CD8-positive, alpha-beta memory T cell (primary cell): Measurements from ENCODE around the gene ZDHHC18. TPM values are rescaled to one million over a fixed set of nuclear protein-coding genes. Genes with fewer than 3 reads are reported as not detected.
A peak's percentile ranks its signal among the peaks of the same experiment; 100 is the strongest.
"Not testable (repeated sequence)": the region's sequence is repeated elsewhere in the genome, so short reads cannot be mapped to it uniquely, and the experiment has no call there.

Experiments used
- CTCF ChIA-PET: fragments of 350-600 bp; sonication (Branson Sonifier 250); formaldehyde crosslinking; loops from one replicate; lab custom pipeline; 2021; ENCODE audit warnings: antibody characterized with exemption; lab: Charles Lee
- POLR2A ChIA-PET: fragments of 350-600 bp; sonication (Branson Sonifier 250); formaldehyde crosslinking; loops from one replicate; lab custom pipeline; 2021; ENCODE audit warnings: antibody characterized with exemption; lab: Charles Lee
- DNase-seq, 5 donors: peaks; one replicate each; pipeline versions ENCODE4 v3.0.0 to v3.0.0-alpha.2; 2020 to 2022; ENCODE audit warnings: mixed read lengths in 1 of 5
- H3K27ac ChIP-seq: one replicate; pipeline ENCODE4 v1.7.0; 2013; ENCODE audit warnings: low read depth, mild to moderate bottlenecking, low read length, moderate library complexity
- H3K27me3 ChIP-seq: 2 replicates; pipeline ENCODE4 v1.7.0; 2013; ENCODE audit warnings: low read length, mild to moderate bottlenecking; ENCODE audit not compliant: insufficient read depth, poor library complexity, severe bottlenecking
- H3K36me3 ChIP-seq: 2 replicates; pipeline ENCODE4 v1.7.0; 2013; ENCODE audit warnings: mild to moderate bottlenecking, low read length, moderate library complexity; ENCODE audit not compliant: insufficient read depth
- H3K4me1 ChIP-seq: 2 replicates; pipeline ENCODE4 v1.7.0; 2013; ENCODE audit warnings: mild to moderate bottlenecking, low read length, moderate library complexity; ENCODE audit not compliant: insufficient read depth
- H3K4me3 ChIP-seq: 2 replicates; pipeline ENCODE4 v1.7.0; 2013; ENCODE audit warnings: mild to moderate bottlenecking, low read length
- H3K9me3 ChIP-seq: 2 replicates; pipeline ENCODE4 v1.7.0; 2013; ENCODE audit warnings: mild to moderate bottlenecking, low read length
- H3K27ac Mint-ChIP-seq, 8 donors: one replicate each; pipeline ENCODE4 v1.8.0; 2020 to 2021; ENCODE audit warnings: mixed read lengths in 8 of 8, mild to moderate bottlenecking in 6 of 8, inconsistent platforms in 3 of 8, moderate library complexity in 3 of 8
- H3K27me3 Mint-ChIP-seq, 2 donors: one replicate each; pipeline ENCODE4 v1.8.0; 2020 to 2021; ENCODE audit warnings: mixed read lengths in 2 of 2, mild to moderate bottlenecking in 1 of 2, moderate library complexity in 1 of 2
- H3K36me3 Mint-ChIP-seq, 3 donors: one replicate each; pipeline ENCODE4 v1.8.0; 2020 to 2021; ENCODE audit warnings: mixed read lengths in 3 of 3, inconsistent platforms in 1 of 3, mild to moderate bottlenecking in 1 of 3
- H3K4me1 Mint-ChIP-seq, 3 donors: one replicate each; pipeline ENCODE4 v1.8.0; 2020 to 2021; ENCODE audit warnings: mixed read lengths in 3 of 3, inconsistent platforms in 1 of 3, mild to moderate bottlenecking in 1 of 3
- H3K4me3 Mint-ChIP-seq, 7 donors: one replicate each; pipeline ENCODE4 v1.8.0; 2020 to 2021; ENCODE audit warnings: mixed read lengths in 7 of 7, mild to moderate bottlenecking in 6 of 7, moderate library complexity in 4 of 7, inconsistent platforms in 2 of 7
- H3K9me3 Mint-ChIP-seq, 5 donors: one replicate each; pipeline ENCODE4 v1.8.0; 2020 to 2022; ENCODE audit warnings: mixed read lengths in 5 of 5, mild to moderate bottlenecking in 3 of 5, moderate library complexity in 2 of 5, inconsistent platforms in 1 of 5
- polyA plus RNA-seq: library from polyadenylated mRNA; unstranded; fragments of 300-500 nt; fragmentation: Illumina TruSeq; gene quantifications from one replicate; pipeline ENCODE4 v1.2.3, GENCODE V29; 2021
- total RNA-seq, 2 experiments: library from RNA; stranded (reverse); gene quantifications; one replicate each; pipeline ENCODE4 v1.2.3, GENCODE V29; 2021

Gene ZDHHC18
- total and polyA plus RNA-seq, 3 experiments from 2014 or later: 21.7 to 66.0 (median 61.5) TPM

GRCh38 chr1:26873097-26873496, 46.6 kb downstream of the ZDHHC18 start:
- H3K4me3 Mint-ChIP-seq, H3K4me3 ChIP-seq, H3K27ac Mint-ChIP-seq, DNase-seq, H3K27me3 Mint-ChIP-seq, H3K4me1 Mint-ChIP-seq, POLR2A ChIA-PET, H3K27me3 ChIP-seq, H3K4me1 ChIP-seq, H3K27ac ChIP-seq, H3K9me3 Mint-ChIP-seq, H3K9me3 ChIP-seq: not testable (repeated sequence)
- peaks cover 11% of the 10 kb centered on the region for H3K36me3 ChIP-seq
- CTCF ChIA-PET: interaction anchor here (0.6 to 1.8 kb wide), 5 partner anchors 8 to 81 kb away, joined by 3 to 8 read pairs (median 3); no protein-coding TSS in a partner anchor
- H3K36me3 Mint-ChIP-seq: peaks cover 0 to 25% (median 0%) of the 10 kb centered on the region in 3 donors

- ChIA-PET CTCF (interaction anchor here (1.8 kb wide), 1 partner anchor 20 kb away, joined by 5 read pairs; no protein-coding TSS in a partner anchor), POLR2A (no interaction called here)
- H3K4me1 ChIP-seq: no peaks in the 10 kb centered on the region
- no peak overlapping the region for H3K27ac ChIP-seq
- no peaks in the 10 kb centered on the region for H3K27me3 ChIP-seq
- Mint-ChIP-seq H3K4me1 (no peaks in the 10 kb centered on the region), H3K27ac (peak overlapping the region in 1 of 8 donors; percentile 46), H3K27me3 (no peaks in the 10 kb centered on the region), H3K4me3 (no peak overlapping the region), H3K36me3 (peaks cover 0 to 38% (median 3%) of the 10 kb centered on the region in 3 donors), H3K9me3 (no peaks in the 10 kb centered on the region)
- DNase-seq: no peak
- H3K9me3 ChIP-seq: no peaks in the 10 kb centered on the region
- no peak overlapping the region for H3K4me3 ChIP-seq
- H3K36me3 ChIP-seq: peaks cover 11% of the 10 kb centered on the region
Observed at GRCh38 chr1:26874896-26875295, 48.4 kb downstream of the ZDHHC18 start.

GRCh38 chr1:26877326-26877725, 50.8 kb downstream of the ZDHHC18 start:
- peaks cover 0 to 60% (median 8%) of the 10 kb centered on the region in 3 donors for H3K36me3 Mint-ChIP-seq
- no peaks in the 10 kb centered on the region for H3K4me1 Mint-ChIP-seq
- H3K4me3 Mint-ChIP-seq: no peak overlapping the region
- Histone ChIP-seq H3K4me1 (no peaks in the 10 kb centered on the region), H3K4me3 (no peak overlapping the region), H3K27me3 (no peaks in the 10 kb centered on the region), H3K9me3 (no peaks in the 10 kb centered on the region), H3K36me3 (peaks cover 19% of the 10 kb centered on the region), H3K27ac (no peak overlapping the region)
- H3K9me3 Mint-ChIP-seq: no peaks in the 10 kb centered on the region
- H3K27me3 Mint-ChIP-seq: no peaks in the 10 kb centered on the region
- peak overlapping the region in 1 of 8 donors; percentile 61 for H3K27ac Mint-ChIP-seq
- DNase-seq: no peak
- CTCF ChIA-PET: interaction anchor here (1.3 to 3.7 kb wide), 10 partner anchors 9 to 275 kb away, joined by 3 to 17 read pairs (median 9); no protein-coding TSS in a partner anchor
- POLR2A ChIA-PET: no interaction called here

- Histone ChIP-seq H3K27ac (no peak overlapping the region), H3K9me3 (no peaks in the 10 kb centered on the region), H3K27me3 (no peaks in the 10 kb centered on the region), H3K4me3 (no peak overlapping the region), H3K36me3 (peaks cover 39% of the 10 kb centered on the region), H3K4me1 (no peaks in the 10 kb centered on the region)
- Mint-ChIP-seq H3K27ac (peak overlapping the region in 2 of 8 donors; percentile 5 to 11), H3K4me1 (peaks cover 0 to 9% (median 9%) of the 10 kb centered on the region in 3 donors), H3K4me3 (no peak overlapping the region), H3K36me3 (peaks cover 4 to 80% (median 22%) of the 10 kb centered on the region in 3 donors), H3K9me3 (no peaks in the 10 kb centered on the region), H3K27me3 (peaks cover 0 to 2% of the 10 kb centered on the region in 2 donors)
- POLR2A ChIA-PET: no interaction called here
- no peak for DNase-seq
- CTCF ChIA-PET: interaction anchor here (0.6 to 3.7 kb wide), 6 partner anchors 9 to 278 kb away, joined by 3 to 17 read pairs (median 8); no protein-coding TSS in a partner anchor
Observed at GRCh38 chr1:26879793-26880192, 53.3 kb downstream of the ZDHHC18 start.

- not testable (repeated sequence) for H3K27ac Mint-ChIP-seq, H3K27me3 ChIP-seq, H3K9me3 ChIP-seq, H3K27me3 Mint-ChIP-seq, H3K27ac ChIP-seq, H3K4me3 ChIP-seq, DNase-seq, H3K4me3 Mint-ChIP-seq, H3K9me3 Mint-ChIP-seq, H3K4me1 ChIP-seq
- POLR2A ChIA-PET: interaction anchor here (0.6 to 1.5 kb wide), 2 partner anchors 16 to 17 kb away, joined by 3 to 4 read pairs; no protein-coding TSS in a partner anchor
- peaks cover 43% of the 10 kb centered on the region for H3K36me3 ChIP-seq
- peaks cover 11 to 84% (median 27%) of the 10 kb centered on the region in 3 donors for H3K36me3 Mint-ChIP-seq
- CTCF ChIA-PET: interaction anchor here (0.9 to 1.6 kb wide), 8 partner anchors 19 to 381 kb away, joined by 3 to 6 read pairs (median 3); partner anchors contain the start of gene GPATCH3
- peaks cover 7 to 14% (median 13%) of the 10 kb centered on the region in 3 donors for H3K4me1 Mint-ChIP-seq
Observed at GRCh38 chr1:26881611-26882010, 55.1 kb downstream of the ZDHHC18 start.

- H3K9me3 Mint-ChIP-seq: no peaks in the 10 kb centered on the region
- H3K4me3 Mint-ChIP-seq: no peak overlapping the region
- H3K36me3 ChIP-seq: peaks cover 45% of the 10 kb centered on the region
- no peak overlapping the region for H3K4me3 ChIP-seq
- no peak overlapping the region for H3K27ac ChIP-seq
- peak overlapping the region in 5 of 8 donors; percentile 0 to 59 (median 18) for H3K27ac Mint-ChIP-seq
- no peaks in the 10 kb centered on the region for H3K27me3 ChIP-seq
- no peaks in the 10 kb centered on the region for H3K9me3 ChIP-seq
- POLR2A ChIA-PET: interaction anchor here (0.7 to 1.5 kb wide), 2 partner anchors 17 to 199 kb away, joined by 4 to 5 read pairs; no protein-coding TSS in a partner anchor
- no peak for DNase-seq
- peaks cover 11 to 81% (median 30%) of the 10 kb centered on the region in 3 donors for H3K36me3 Mint-ChIP-seq
- CTCF ChIA-PET: interaction anchor here (1.4 to 1.6 kb wide), 2 partner anchors 20 to 281 kb away, joined by 3 read pairs; partner anchors contain the start of gene SFN
- H3K27me3 Mint-ChIP-seq: peaks cover 0 to 2% of the 10 kb centered on the region in 2 donors
- H3K4me1 Mint-ChIP-seq: peaks cover 13 to 17% (median 17%) of the 10 kb centered on the region in 3 donors
- H3K4me1 ChIP-seq: no peaks in the 10 kb centered on the region
Observed at GRCh38 chr1:26882696-26883463, 56.4 kb downstream of the ZDHHC18 start.

GRCh38 chr1:26887125-26887524, 60.6 kb downstream of the ZDHHC18 start:
- DNase-seq: peak in 1 of 5 donors; percentile 25
- peaks cover 11 to 80% (median 26%) of the 10 kb centered on the region in 3 donors for H3K36me3 Mint-ChIP-seq
- peaks cover 40 to 44% (median 44%) of the 10 kb centered on the region in 3 donors for H3K4me1 Mint-ChIP-seq
- H3K27ac Mint-ChIP-seq: peak overlapping the region; percentile 45 to 88 (median 78)
- no peaks in the 10 kb centered on the region for H3K9me3 Mint-ChIP-seq
- Histone ChIP-seq H3K4me1 (peaks cover 19% of the 10 kb centered on the region), H3K9me3 (no peaks in the 10 kb centered on the region), H3K27ac (no peak overlapping the region), H3K4me3 (no peak overlapping the region), H3K36me3 (peaks cover 52% of the 10 kb centered on the region), H3K27me3 (no peaks in the 10 kb centered on the region)
- H3K4me3 Mint-ChIP-seq: peak overlapping the region in 6 of 7 donors; percentile 43 to 93 (median 58)
- H3K27me3 Mint-ChIP-seq: peaks cover 0 to 2% of the 10 kb centered on the region in 2 donors
- POLR2A ChIA-PET: interaction anchor here (0.7 to 1.5 kb wide), 2 partner anchors 13 to 44 kb away, joined by 3 to 5 read pairs; partner anchors contain the start of gene GPATCH3
- CTCF ChIA-PET: interaction anchor here (0.8 to 2.4 kb wide), 6 partner anchors 9 to 285 kb away, joined by 3 to 10 read pairs (median 5); no protein-coding TSS in a partner anchor
